B cell (primary cell): ENCODE measurements around the gene DEAF1. TPM values are rescaled to one million over a fixed set of nuclear protein-coding genes. Genes with fewer than 3 reads are reported as not detected.

Source experiments
- ATAC-seq: fragments of 200-7000 bp; cut with Tn5 transposase; one replicate; pipeline ENCODE4 v1.10.0; 2021; ENCODE audit warnings: low read depth, mild to moderate bottlenecking, moderate number of reproducible peaks, moderate library complexity
- CTCF ChIA-PET: fragments of 350-600 bp; sonication (Branson Sonifier 250); formaldehyde crosslinking; loops from one replicate; lab custom pipeline; 2021; ENCODE audit warnings: antibody characterized with exemption, inconsistent platforms; lab: Charles Lee
- POLR2A ChIA-PET: fragments of 350-600 bp; sonication (Branson Sonifier 250); formaldehyde crosslinking; loops from one replicate; lab custom pipeline; 2021; ENCODE audit warnings: antibody characterized with exemption; lab: Charles Lee
- DNase-seq: peaks from one replicate; pipeline ENCODE4 v3.0.0; 2013
- H2AFZ ChIP-seq: 2 replicates; pipeline ENCODE4 v1.6.1; 2012; ENCODE audit warnings: mild to moderate bottlenecking, low read depth, low read length; ENCODE audit not compliant: insufficient read depth, poor library complexity, severe bottlenecking
- H3K27ac ChIP-seq, 2 donors: 1 replicate in 1 of 2; 2 replicates in 1 of 2; pipeline ENCODE4 v1.5.1; 2012 to 2013; ENCODE audit warnings: low read length in 2 of 2, mild to moderate bottlenecking in 2 of 2, moderate library complexity in 1 of 2
- H3K27me3 ChIP-seq, 4 experiments: fragments of 200-600 bp in 1 of 4; sonication (generic) in 1 of 4; replicated peaks in 1 of 4; 1 replicate in 2 of 4; 2 replicates in 2 of 4; pipeline versions ENCODE4 v1.6.1 to v1.7.0; 2013 to 2016; ENCODE audit warnings: low read length in 3 of 4, mild to moderate bottlenecking in 2 of 4, mixed read lengths in 1 of 4, moderate library complexity in 1 of 4; ENCODE audit not compliant: insufficient read depth in 4 of 4, control insufficient read depth in 3 of 4; ENCODE audit errors: control extremely low read depth in 1 of 4
- H3K36me3 ChIP-seq, 2 experiments: replicated peaks in 1 of 2; 1 replicate in 1 of 2; 2 replicates in 1 of 2; pipeline versions ENCODE4 v1.6.1 to v1.7.1; 2013; ENCODE audit warnings: low read length in 1 of 2; ENCODE audit not compliant: insufficient read depth in 2 of 2, control insufficient read depth in 1 of 2; ENCODE audit errors: control extremely low read depth in 1 of 2, extremely low read depth in 1 of 2
- H3K4me1 ChIP-seq, 2 donors: fragments of 200-600 bp in 1 of 2; sonication (generic) in 1 of 2; 1 replicate in 1 of 2; 2 replicates in 1 of 2; pipeline versions ENCODE4 v1.5.1 to v1.6.1; 2013 to 2017; ENCODE audit warnings: low read length in 2 of 2; ENCODE audit not compliant: control insufficient read depth in 2 of 2, insufficient read depth in 2 of 2
- H3K4me2 ChIP-seq: replicated peaks from 2 replicates; pipeline ENCODE3; 2012; ENCODE audit warnings: mild to moderate bottlenecking, low read depth, low read length; ENCODE audit not compliant: poor library complexity, severe bottlenecking
- H3K4me3 ChIP-seq, 5 experiments: fragments of 200-600 bp in 1 of 5; sonication (generic) in 1 of 5; 1 replicate in 3 of 5; 2 replicates in 2 of 5; pipeline versions ENCODE4 v1.5.1 to v1.7.0; 2011 to 2016; ENCODE audit warnings: low read length in 4 of 5, mild to moderate bottlenecking in 4 of 5, low read depth in 2 of 5, control low read depth in 1 of 5, moderate library complexity in 1 of 5; ENCODE audit not compliant: insufficient read depth in 1 of 5; ENCODE audit errors: control extremely low read depth in 1 of 5, extremely low read depth in 1 of 5
- H3K79me2 ChIP-seq: fragments of 200-600 bp; sonication (generic); one replicate; pipeline ENCODE4 v1.6.0; 2016; ENCODE audit warnings: low read length; ENCODE audit not compliant: control insufficient read depth, insufficient read depth
- H3K9ac ChIP-seq: fragments of 200-600 bp; sonication (generic); 2 replicates; pipeline ENCODE4 v1.6.1; 2017; ENCODE audit warnings: mild to moderate bottlenecking, low read length, moderate library complexity
- H3K9me3 ChIP-seq, 3 donors: one replicate each; pipeline versions ENCODE4 v1.6.1 to v1.7.1; 2013; ENCODE audit warnings: low read length in 2 of 3; ENCODE audit not compliant: control insufficient read depth in 2 of 3, insufficient read depth in 1 of 3; ENCODE audit errors: control extremely low read depth in 1 of 3
- H4K20me1 ChIP-seq: 2 replicates; pipeline ENCODE4 v1.6.0; 2012; ENCODE audit warnings: mild to moderate bottlenecking, low read length; ENCODE audit not compliant: insufficient read depth, control insufficient read depth, poor library complexity, severe bottlenecking
- H3K27ac Mint-ChIP-seq: one replicate; pipeline ENCODE4 v1.8.0; 2021; ENCODE audit warnings: mixed read lengths
- H3K27me3 Mint-ChIP-seq: one replicate; pipeline ENCODE4 v1.8.0; 2021; ENCODE audit warnings: mixed read lengths
- H3K4me1 Mint-ChIP-seq: one replicate; pipeline ENCODE4 v1.8.0; 2021; ENCODE audit warnings: mixed read lengths
- H3K4me3 Mint-ChIP-seq: one replicate; pipeline ENCODE4 v1.8.0; 2021; ENCODE audit warnings: mixed read lengths
- H3K9me3 Mint-ChIP-seq: one replicate; pipeline ENCODE4 v1.8.0; 2022; ENCODE audit warnings: mixed read lengths; ENCODE audit not compliant: insufficient read depth
- CTCF ChIP-seq: fragments of 200-600 bp; IDR thresholded peaks from one replicate; pipeline ENCODE4 v1.8.0; 2022; ENCODE audit warnings: antibody characterized with exemption, mild to moderate bottlenecking
- EZH2 ChIP-seq: IDR thresholded peaks from 2 replicates; pipeline ENCODE4 v1.6.1; 2012; ENCODE audit warnings: borderline replicate concordance, low read depth, mild to moderate bottlenecking, moderate library complexity, low read length; ENCODE audit not compliant: insufficient read depth, poor library complexity, severe bottlenecking
- WGBS: methylation state at CpG from one replicate; pipeline ENCODE4 v1.1.5; 2013; ENCODE audit warnings: missing lambda C conversion rate; ENCODE audit not compliant: insufficient coverage; 5-methylcytosine and 5-hydroxymethylcytosine counted together
- intact Hi-C: fragments of 100-400 bp; cut with micrococcal nuclease; formaldehyde crosslinking; loops from one replicate; pipeline ENCODE4 v1.10.0; 2022
- polyA plus RNA-seq: library from polyadenylated mRNA; depleted of rRNA; stranded (reverse); fragments of >200 nt; gene quantifications from 2 replicates; pipeline ENCODE4 v1.2.3, GENCODE V29; 2012
- total RNA-seq, 2 donors: library from RNA; stranded (reverse); fragments of 120-200 nt in 1 of 2; gene quantifications; 1 replicate in 1 of 2; 2 replicates in 1 of 2; pipeline versions ENCODE4 v1.2.3 to v1.2.4, GENCODE V29; 2013 to 2022

DEAF1 gene
- total and polyA plus RNA-seq, 2 donors (not counting 1 experiment from before 2014, with no cell fraction given) = 31.8 to 53.6 TPM

- TF ChIP-seq EZH2 = no peak
- TF ChIP-seq CTCF = no peak
- ATAC-seq (no peak), DNase-seq (no peak)
- intact Hi-C loops = no loop called here
- Histone ChIP-seq H3K4me1 (peaks cover 13% of the 10 kb centered on the region in 2 donors), H3K4me3 (no peak overlapping the region), H3K4me2 (no peak overlapping the region), H4K20me1 (peaks cover 12% of the 10 kb centered on the region), H3K9me3 (peaks cover 0 to 4% (median 0%) of the 10 kb centered on the region in 3 donors), H3K27ac (no peak overlapping the region), H3K9ac (no peak overlapping the region), H2AFZ (no peak overlapping the region), H3K36me3 (peaks cover 0 to 19% of the 10 kb centered on the region in 2 experiments), H3K27me3 (peaks cover 0 to 21% (median 10%) of the 10 kb centered on the region in 4 experiments), H3K79me2 (peaks cover 10% of the 10 kb centered on the region)
- H3K27me3 Mint-ChIP-seq = peaks cover 5% of the 10 kb centered on the region
- H3K4me3 Mint-ChIP-seq = no peak overlapping the region
- WGBS = 81% methylated on average over 25 of the region's 26 CpGs
- ChIA-PET POLR2A (no interaction called here), CTCF (no interaction called here)
- no peaks in the 10 kb centered on the region for H3K9me3 Mint-ChIP-seq
- no peak overlapping the region for H3K27ac Mint-ChIP-seq
- peaks cover 10% of the 10 kb centered on the region for H3K4me1 Mint-ChIP-seq
Observed at GRCh38 chr11:702462-703461, 7.7 kb upstream of the DEAF1 start.
